GM21447 (cell line): Measurements from ENCODE around the gene KATNB1.
"Not testable (repeated sequence)": the region's sequence is repeated elsewhere in the genome, so short reads cannot be mapped to it uniquely, and the experiment has no call there.

Experiments
- ATAC-seq: cut with Tn5 transposase; IDR thresholded peaks from one replicate; pipeline ENCODE4 v1.9.1; 2021; ENCODE audit not compliant: unreplicated experiment

Gene KATNB1

GRCh38 chr16:57742543-57742942, 7.0 kb downstream of the KATNB1 start:
- no peak for ATAC-seq

DNA sequence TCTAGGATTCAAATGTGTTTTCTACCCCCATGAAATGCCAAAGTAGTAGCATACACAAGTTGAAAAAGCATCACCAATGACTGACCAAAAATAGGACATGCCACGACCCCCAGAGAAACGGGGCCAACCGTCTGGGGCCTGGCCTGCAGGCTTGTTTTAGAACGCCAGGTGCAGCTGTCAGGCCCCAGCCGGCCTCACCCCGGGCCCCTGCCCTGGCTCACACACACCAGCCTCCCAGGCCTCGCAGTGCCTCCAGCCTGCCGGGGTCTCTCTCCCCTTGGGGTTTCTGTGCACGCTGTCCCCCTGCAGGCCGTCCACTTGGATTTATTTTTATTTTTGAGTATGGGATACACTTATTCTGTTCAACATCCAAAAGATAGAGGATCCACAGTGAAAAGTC, 7.9 kb downstream of the KATNB1 start:
- ATAC-seq = no peak

- ATAC-seq = no peak
Observed at GRCh38 chr16:57743886-57744641, 8.5 kb downstream of the KATNB1 start.

DNA sequence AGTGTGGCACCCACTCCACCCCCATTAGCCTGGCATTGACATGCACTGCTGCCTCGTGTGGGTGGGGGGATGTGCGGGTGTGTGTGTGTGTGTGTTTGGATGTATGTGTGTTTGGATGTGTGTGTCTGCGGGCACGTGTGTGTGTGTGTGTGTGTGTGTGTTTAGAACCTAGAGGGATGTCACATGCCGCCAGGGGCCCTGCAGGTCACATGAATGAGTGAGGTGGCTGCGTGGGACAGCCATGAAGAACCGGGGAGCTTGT, 9.0 kb downstream of the KATNB1 start:
- ATAC-seq = no peak

DNA sequence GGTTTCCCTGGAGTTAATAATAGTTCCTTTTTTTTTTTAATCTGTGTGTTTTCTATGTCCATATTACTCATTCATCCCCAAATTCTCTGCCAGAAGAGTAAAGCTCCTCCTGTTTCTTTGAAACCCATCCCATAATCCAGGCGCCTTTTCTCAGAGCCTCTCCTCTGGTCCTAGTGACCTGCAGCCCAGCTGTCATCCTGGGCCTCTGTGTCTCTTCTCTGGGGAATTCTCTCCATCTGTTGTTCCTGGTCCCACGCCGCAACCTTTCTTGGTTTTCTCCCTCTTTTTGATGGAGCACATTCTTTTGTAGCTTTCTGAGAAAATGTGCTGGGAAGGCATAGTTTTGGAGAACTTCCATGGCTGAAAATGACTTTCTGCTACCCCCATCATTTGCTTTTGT, 10.2 kb downstream of the KATNB1 start:
- ATAC-seq = no peak

GRCh38 chr16:57746316-57746715, 10.7 kb downstream of the KATNB1 start:
- not testable (repeated sequence) for ATAC-seq

- ATAC-seq = no peak
Observed at GRCh38 chr16:57747091-57747490, 11.5 kb downstream of the KATNB1 start.

DNA sequence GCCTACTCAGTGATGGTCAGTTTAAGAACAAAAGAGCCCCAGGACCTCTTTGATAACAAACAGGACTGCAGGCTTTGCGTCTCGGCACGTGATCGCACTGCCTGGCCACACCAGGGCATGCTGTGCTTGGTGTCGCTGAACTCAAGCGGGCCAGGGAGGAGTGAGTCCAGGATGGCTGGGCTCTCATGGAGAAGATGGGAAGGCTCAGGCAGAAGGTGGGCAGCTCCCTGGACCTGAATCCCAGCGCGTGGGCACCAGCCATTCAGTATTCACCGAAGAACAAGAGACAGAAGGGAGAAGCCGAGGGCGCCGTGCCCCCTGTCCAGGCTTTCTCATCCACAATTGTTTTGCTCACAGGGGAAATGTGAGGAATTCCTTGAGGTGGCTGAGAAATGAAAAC, 11.9 kb downstream of the KATNB1 start:
- no peak for ATAC-seq

DNA sequence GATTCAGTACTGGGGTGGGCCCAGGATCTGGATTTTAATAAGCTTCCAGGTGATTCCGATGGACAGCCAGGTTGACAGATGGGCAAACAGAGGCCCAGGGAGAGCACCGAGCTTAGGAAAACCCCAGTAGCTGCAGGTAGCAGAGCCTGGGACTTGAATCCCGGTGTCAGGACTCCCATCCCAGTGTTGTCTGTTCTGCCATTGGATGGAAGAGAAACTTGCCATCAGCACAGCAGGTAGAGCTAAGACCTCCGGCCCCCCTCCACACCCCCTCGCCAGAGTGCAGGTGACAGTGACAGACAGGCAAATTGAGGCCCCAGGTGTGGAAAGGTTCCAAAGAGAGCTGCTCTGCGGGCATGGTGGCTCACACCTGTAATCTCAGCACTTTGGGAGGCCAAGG, 12.4 kb downstream of the KATNB1 start:
- ATAC-seq = no peak

GRCh38 chr16:57748596-57748995, 13.0 kb downstream of the KATNB1 start:
- no peak for ATAC-seq

DNA sequence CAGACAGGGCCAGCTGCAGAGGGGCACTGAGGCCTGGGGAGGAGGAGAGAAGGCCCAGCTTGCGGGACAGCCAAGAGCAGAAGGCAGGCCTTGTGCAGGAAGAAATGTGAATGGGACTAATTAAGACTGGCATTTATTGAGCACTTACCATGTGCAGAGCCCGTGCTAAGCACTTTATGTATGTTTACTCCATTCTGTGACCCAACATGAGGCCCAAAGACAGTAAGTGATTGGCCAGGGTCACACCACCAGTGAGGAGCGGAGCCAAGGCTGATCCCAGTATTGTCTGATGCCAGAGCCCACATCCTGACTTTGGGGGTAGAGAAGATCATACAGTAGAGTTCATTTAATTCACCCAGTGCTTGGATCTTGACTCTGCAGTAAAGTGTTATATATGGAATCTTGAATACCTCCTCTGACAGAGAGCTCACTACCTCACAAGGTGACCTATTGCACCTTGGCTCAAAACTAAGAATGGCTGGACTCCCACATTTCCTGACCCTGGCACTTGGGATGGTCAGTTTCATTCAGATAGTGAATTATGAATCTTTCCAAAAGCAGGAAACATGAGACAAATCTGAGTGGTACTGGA, 13.6 kb downstream of the KATNB1 start:
- ATAC-seq = no peak

DNA sequence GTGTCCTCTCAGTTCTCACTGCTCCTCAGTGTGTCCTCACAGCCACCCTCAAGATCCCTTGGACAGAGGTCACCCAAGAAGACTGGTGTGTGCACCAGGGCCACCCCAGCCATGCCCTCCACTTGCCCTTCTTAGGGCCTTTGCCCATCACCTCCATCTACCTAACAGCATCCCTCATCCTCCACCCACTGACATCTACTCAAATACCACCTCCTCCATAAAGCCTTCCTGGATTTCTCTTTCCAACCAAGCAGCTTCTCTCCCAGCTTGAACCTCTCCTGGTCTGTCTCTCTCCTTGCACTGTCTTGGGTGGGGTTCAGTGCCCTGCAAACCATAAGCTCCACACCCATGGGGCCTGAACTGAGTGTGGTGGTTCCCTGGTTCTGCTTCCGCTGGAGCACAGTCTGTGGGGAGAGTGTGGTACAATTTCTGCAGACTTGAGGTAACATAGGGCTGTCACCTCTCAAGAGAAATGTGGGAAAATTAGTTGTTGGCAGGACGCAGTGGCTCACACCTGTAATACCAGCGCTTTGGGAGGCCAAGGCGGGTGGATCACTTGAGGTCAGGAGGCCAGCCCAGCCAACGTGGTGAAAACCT, 14.4 kb downstream of the KATNB1 start:
- no peak for ATAC-seq

GRCh38 chr16:57750796-57751538, 15.4 kb downstream of the KATNB1 start:
- no peak for ATAC-seq

GRCh38 chr16:57751539-57752202, 16.1 kb downstream of the KATNB1 start:
- ATAC-seq = no peak

- ATAC-seq = no peak
Observed at GRCh38 chr16:57752203-57752580, 16.6 kb downstream of the KATNB1 start.

DNA sequence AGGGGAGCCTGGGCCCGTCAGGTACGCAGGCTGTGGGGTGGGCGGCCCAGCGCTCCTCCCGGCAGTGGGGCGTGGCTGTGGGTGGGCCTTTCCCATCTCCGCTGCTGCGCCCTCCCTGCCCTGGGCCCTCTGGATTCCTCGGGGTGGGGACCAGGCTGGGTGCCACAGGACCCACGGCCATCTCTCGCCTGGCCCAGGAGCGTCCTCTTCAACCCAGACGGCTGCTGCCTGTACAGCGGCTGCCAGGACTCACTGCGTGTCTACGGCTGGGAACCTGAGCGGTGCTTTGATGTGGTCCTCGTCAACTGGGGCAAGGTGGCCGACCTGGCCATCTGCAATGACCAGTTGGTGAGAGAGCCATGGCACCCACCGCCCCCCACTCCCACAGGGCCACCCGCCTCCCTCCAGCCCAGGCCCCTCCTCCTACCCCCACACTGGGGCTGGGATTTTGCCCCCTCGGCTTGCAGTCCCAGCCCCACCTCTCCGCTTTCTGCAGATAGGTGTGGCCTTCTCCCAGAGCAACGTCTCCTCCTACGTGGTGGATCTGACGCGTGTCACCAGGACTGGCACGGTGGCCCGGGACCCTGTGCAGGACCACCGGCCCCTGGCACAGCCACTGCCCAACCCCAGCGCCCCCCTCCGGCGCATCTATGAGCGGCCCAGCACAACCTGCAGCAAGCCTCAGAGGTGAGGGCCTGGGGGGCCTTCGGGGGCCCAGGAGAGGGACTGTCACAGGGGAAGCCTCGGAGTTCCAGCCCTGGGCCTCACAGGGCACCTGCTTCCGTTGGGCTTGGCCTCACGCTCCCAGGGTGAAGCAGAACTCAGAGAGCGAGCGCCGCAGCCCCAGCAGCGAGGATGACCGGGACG, 17.2 kb downstream of the KATNB1 start:
- ATAC-seq = no peak

- ATAC-seq = no peak
Observed at GRCh38 chr16:57753448-57754353, 18.1 kb downstream of the KATNB1 start.

GRCh38 chr16:57754354-57755060, 18.9 kb downstream of the KATNB1 start:
- ATAC-seq = no peak
